ENCODE data around the gene DGKD.

DGKD gene

DNA sequence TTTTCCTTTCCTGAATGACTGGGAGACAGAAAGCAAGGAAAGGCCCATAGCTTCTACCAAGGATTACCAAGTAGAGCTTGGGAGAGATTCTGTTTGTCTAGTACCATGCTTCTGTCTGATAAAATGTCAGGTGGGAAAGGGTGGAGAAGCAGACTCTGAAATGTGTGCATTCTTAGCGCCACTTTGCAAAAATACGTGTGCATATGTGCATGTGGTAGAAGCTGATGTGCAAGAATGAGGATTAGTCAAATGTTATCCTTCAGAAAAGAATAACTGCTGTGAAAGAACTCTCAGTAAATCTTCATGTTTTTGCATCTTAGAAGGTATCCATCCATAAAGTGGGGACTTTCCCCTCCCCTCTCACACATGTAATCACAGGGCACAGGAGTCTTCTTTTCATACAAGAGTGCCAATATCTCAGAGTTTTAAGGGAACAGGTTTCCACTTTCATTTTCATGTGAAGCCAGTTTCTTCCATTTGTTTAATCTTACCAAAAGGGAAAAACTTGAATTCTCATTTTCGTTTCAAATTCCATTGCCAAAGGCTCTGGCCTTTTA lies 15.4 kb upstream of the DGKD start:
- DNase-seq (ENCODE audit: low read depth) = no peak

DNA sequence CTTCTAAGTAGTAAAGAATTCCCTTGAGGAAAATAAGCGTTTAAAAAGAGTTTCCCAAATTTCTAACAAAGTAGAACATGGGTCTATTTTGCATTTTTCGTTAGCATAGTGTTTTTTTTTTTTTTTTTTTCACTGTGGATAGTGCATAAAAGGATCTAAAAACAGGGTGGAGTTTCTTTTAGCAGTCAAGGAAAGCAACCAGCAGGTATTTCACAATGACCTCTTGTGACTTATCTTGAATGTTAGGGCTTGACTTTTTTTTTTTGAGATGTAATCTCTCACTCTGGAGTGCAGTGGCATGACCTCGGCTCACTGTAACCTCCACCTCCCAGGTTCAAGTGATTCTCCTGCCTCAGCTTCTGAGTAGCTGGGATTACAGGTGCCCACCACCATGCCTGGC lies 14.9 kb upstream of the DGKD start:
- no peak for DNase-seq (ENCODE audit: low read depth)

GRCh38 chr2:233341296-233341695 lies 13.0 kb upstream of the DGKD start:
- no peak for DNase-seq (ENCODE audit: low read depth)

DNA sequence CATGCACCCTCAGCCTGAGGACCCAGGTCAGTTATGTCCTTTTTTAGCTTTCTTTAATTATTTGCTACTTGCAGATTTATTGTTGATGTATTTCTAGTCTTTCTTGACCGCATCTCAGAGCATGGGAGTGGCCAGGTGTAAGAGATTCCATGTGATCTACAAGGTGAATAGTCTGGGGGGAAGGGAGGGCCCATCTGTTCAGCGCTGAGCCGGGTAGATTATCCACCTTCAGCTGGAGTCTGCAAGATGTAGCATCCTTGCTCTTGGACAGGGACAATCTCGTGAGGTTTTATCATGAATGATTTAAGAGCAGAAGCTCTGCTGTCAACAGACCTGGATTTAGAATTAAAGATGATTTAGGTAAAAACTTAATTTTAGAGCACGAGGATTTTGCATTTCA lies 12.0 kb upstream of the DGKD start:
- no peak for DNase-seq (ENCODE audit: low read depth)

- no peak for DNase-seq (ENCODE audit: low read depth)
Observed at GRCh38 chr2:233343171-233343705, 11.1 kb upstream of the DGKD start.

- DNase-seq (ENCODE audit: low read depth) = no peak
Observed at GRCh38 chr2:233346376-233346775, 7.9 kb upstream of the DGKD start.

GRCh38 chr2:233346930-233347329 lies 7.4 kb upstream of the DGKD start:
- DNase-seq (ENCODE audit: low read depth) = no peak

GRCh38 chr2:233349005-233349998 lies 5.0 kb upstream of the DGKD start:
- DNase-seq (ENCODE audit: low read depth) = no peak

DNA sequence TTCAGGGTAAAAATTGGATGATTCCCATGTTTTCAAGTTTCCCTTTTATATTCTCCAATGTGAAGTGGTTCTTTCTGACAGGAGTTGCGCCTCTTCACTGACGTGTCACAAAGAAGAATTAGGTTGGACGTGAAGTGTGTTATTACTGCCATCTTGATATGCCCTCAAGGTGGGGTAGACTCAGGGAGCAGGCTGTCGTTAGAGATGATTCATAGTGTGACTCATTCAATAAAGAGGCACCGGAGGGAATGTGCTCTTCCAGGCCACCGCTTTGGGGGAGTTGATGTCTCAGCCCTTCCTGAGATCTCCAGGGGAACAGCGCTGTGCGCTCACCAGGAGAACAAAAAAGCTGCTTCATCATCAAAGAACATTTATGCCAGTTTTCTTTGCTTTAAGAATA lies 3.6 kb upstream of the DGKD start:
- DNase-seq (ENCODE audit: low read depth) = peak; percentile 87

DNA sequence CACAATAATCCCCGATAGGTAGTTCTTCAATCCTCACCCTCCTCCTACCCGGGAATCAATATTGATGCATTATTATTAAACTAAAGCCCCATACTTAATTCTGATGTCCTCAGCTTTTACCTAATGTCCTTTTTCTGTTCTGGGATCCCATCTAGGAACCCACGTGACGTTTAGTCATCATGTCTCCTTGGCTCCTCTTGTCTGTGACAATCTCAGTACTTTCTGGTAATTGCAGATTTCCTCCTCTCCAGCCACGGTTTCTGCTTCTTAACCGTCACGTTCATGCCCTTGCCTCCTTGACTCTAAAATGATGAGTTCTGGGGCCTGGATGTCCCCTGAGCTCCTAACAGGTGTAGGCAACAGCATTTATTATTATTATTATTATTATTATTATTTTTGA lies 2.9 kb upstream of the DGKD start:
- no peak for DNase-seq (ENCODE audit: low read depth)

DNA sequence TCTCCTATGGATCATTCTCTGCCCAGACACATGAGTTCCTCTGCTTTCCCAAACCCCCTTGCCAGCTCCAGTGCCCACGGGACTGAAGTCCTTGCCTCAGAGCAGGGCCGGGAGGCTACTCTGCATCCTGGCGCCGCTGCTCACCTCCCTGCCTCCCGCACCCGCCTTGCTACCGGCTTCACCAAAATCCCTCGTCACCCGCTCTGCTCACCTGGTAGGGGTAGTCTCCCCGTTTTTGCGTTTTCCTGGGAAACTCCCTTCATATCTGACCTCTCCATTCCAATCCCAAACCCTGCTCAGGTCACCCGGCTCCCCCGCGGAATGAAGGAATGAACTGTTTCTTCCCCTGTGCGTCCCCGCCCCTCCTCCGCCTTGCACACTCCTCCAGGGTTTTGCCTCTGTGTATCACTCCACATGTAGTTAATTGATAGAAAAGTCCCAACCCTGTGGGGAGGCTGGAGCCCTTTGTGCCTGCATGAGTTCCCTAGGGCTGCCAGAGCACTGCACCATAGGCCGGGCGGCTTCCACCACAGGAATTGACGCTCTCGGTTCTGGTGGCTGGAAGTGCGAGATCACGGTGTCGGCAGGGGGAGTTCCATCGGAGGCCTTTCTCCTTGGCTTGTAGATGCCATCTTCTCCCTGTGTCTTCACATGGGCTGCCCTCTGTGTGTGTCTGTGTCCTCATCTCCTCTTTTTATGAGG lies 2.0 kb upstream of the DGKD start:
- DNase-seq (ENCODE audit: low read depth) = no peak

DNA sequence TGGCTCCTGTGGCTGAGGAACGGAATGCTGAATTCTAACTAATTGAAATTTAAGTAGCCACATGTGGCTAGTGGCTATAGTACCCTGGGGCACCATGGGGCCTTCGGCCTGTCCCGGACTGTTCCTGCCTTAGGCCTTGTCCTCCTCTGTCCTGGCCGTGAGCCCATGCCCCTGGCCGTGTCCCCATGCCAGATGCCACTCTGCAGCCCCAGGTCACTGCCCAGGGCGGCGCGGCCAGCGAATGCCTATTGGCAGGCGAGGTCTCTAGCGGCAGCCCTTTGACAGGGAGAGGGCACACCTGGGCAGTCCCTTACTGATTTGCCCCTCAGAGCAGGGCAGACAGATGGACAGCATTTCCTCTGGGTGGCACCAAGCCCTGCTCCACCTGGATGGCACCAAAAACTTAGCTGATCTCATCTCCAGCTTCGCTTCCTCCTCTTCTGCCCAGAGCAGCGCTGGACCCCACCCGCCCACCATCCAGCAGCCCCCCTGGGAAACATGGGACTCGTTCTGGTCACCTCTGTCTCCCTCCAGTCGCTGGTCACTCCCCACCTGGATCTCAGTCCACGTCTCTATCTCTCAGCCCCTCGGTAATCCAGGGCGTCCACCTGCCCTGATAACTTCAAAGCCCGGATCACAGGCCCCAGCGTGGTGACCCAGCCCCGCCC lies 1.1 kb upstream of the DGKD start:
- no peak for DNase-seq (ENCODE audit: low read depth)

DNA sequence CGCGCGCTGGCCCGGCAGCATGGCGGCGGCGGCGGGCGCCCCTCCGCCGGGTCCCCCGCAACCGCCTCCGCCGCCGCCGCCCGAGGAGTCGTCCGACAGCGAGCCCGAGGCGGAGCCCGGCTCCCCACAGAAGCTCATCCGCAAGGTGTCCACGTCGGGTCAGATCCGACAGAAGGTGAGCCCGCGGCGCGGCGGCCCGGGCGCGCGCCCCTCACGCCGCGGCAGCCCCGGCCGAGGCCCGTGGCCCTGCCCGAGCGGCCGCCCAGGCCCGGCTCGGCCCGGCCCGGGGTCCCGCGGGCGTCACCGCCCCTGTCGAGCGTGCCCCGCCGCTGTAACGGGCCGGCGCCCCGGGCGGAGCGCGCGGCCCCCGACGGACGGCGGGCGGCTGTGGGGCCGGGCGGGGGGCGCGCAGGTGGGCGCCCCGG lies 218 bp downstream of the DGKD start:
- DNase-seq (ENCODE audit: low read depth) = no peak

DNA sequence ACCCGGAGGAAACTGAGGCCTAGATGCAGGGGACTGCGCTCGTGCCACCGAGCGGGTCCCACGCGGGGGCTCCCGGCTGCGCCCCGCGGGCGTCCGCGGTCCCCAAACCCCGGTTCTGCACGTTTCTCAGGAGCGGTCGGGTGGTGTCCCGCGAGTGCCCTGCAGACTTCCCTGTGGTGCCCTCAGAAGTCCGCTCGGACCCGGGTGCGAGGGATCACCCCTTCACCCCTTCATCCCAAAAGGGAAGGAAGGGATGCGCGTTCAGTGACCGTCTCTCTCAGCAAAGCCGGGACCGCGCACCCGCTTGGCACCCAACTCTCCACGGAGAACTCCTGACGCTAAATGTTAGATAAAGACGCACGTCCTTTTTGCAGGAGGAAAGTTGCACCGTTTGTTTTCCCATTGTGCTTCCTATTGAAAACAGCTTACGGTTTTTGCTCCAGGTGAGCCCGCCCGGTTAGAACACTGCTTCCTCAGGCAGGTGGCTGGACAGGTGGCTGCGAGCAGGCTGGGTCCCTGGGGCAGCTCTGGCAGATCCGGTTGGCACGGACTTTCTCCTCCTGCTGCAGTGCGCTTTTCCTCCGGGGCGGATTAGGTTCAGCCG lies 779 bp downstream of the DGKD start:
- DNase-seq (ENCODE audit: low read depth) = peak; percentile 26

GRCh38 chr2:233355916-233356315 lies 1.6 kb downstream of the DGKD start:
- no peak for DNase-seq (ENCODE audit: low read depth)

DNA sequence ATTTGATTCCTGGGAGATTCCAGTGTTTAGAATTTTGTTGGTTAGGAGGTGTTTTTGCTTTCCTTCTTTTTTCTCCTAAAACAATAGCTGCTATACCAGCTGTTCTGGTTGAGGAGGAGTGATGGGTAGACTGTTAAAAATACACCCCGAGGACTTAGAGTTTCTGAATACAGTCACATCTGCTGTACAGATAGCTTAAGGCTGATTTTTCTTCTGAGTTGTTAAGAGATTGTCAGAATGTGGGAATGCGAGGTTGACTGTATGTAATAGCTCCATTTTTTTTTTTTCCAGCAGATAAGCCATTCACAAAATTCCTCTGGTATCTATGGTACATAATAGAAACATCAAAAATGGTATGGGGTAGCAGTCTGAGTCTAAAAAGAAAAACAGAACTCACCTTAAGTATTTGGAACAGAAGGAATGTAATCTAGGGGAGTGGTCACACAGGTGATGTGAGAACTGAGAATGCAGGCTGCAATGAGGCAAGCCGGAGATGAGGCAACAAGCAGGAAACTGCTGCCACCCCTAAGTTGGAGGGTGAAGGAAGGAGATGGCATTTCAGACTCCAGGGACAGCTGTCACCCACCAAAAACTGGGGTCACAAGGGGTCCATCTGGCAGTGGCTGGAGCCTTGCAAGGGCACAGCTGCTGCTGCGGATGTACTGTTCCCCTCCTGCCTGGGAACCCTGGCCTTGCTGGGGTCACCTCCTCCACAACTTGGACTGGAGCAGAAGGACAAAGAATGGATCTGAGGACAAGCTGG lies 2.4 kb downstream of the DGKD start:
- DNase-seq (ENCODE audit: low read depth) = no peak

- DNase-seq (ENCODE audit: low read depth) = no peak
Observed at GRCh38 chr2:233358335-233358734, 4.0 kb downstream of the DGKD start.

GRCh38 chr2:233358947-233359346 lies 4.7 kb downstream of the DGKD start:
- DNase-seq (ENCODE audit: low read depth) = no peak

GRCh38 chr2:233359823-233360222 lies 5.5 kb downstream of the DGKD start:
- DNase-seq (ENCODE audit: low read depth) = no peak

DNA sequence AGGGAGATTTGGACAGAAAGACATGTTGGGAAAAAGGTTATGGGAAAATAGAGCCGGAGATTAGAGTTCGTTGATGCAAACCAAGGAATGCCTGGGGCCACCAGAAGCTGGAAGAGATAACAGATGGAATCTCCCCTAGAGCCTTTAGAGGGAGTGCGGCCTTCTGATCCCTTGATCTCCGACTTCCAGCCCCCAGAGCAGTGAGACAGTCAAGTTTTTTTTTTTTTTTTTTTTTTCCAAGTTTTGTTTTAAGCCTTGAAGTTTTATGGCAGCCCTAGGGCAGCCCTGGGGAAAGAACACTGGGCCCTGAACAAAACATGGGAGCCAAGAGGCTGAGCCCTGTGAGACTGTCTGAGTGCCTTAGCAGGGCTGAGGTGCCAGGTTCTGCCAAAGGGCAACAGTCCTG lies 6.5 kb downstream of the DGKD start:
- no peak for DNase-seq (ENCODE audit: low read depth)

- no peak for DNase-seq (ENCODE audit: low read depth)
Observed at GRCh38 chr2:233361297-233361696, 7.0 kb downstream of the DGKD start.

Measured in iris pigment epithelial cell (primary cell).